Measurements from ENCODE around the gene C22orf23. TPM values are rescaled to one million over a fixed set of nuclear protein-coding genes. Genes with fewer than 3 reads are reported as not detected.

The C22orf23 gene
- total and polyA plus RNA-seq, 2 of the 13 experiments (the other 11 are each of a cell fraction or from before 2014, with no cell fraction given): 0.21 to 0.24 TPM

DNA sequence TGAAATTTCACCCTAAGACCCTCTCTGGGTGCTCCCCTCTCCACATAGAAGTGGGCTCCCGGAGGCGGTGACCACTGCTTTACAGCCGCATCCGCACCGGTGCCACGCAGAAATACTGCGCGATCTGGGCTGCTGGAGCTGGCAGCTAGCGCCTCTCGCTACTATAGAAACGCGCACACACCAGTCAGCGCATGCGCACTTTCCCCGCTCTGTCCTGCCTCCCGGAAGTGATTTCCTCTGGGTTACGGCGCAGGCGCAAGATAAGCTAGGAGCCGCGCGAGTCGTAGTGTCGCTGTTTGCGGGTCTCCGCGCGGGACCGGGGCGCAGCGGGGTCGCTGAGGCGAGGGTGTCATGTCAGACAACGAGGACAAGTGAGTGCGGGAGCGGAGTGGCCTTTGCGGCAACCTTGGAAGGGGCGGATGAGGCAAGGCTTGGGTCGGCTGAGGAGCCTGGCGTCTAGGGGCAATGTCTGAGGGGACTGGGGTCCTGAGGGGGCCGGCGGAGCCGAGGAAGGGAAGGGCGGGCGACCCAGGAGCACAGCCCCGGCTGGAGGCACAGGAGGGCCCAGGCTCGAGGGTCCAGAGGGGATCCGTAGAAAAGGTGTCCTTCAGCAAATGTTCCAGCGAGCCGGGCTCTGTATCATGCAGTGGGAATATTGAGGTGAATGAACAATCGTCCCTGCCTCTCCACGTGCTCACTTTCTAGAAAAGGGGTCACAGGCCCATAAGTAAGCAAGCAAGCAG is at the start of gene C22orf23, which contains the start of gene POLR2F (continued):
- TF ChIP-seq ZNF431 (CRISPR knock-in tag; IDR thresholded peaks at IDR 0.05; ENCODE audit: borderline replicate concordance, low read depth): no peak
- TF ChIP-seq NFIB (CRISPR knock-in tag; IDR thresholded peaks at IDR 0.05; ENCODE audit: borderline replicate concordance): no peak
- no peak for TF ChIP-seq ZNF121 (CRISPR knock-in tag; IDR thresholded peaks at IDR 0.05)
- no peak for TF ChIP-seq ATF7 (IDR thresholded peaks at IDR 0.05)
- no peak for TF ChIP-seq ATF7 (CRISPR knock-in tag; IDR thresholded peaks at IDR 0.05)
- no peak for TF ChIP-seq ZNF570 (CRISPR knock-in tag; IDR thresholded peaks at IDR 0.05; ENCODE audit: borderline replicate concordance)
- TF ChIP-seq ELF1 (CRISPR knock-in tag; IDR thresholded peaks at IDR 0.05): peak; percentile 96
- TF ChIP-seq RBFOX2 (IDR thresholded peaks at IDR 0.05; ENCODE audit: low read depth, low read length): peak; percentile 92
- 0 out of 2 replicates have a peak, but pooled peaks have one; percentile 12 for TF ChIP-seq ZBTB38 (CRISPR knock-in tag; IDR thresholded peaks at IDR 0.05)
- TF ChIP-seq BRCA1 (CRISPR knock-in tag; IDR thresholded peaks at IDR 0.05): no peak
- TF ChIP-seq, protein P1, sequence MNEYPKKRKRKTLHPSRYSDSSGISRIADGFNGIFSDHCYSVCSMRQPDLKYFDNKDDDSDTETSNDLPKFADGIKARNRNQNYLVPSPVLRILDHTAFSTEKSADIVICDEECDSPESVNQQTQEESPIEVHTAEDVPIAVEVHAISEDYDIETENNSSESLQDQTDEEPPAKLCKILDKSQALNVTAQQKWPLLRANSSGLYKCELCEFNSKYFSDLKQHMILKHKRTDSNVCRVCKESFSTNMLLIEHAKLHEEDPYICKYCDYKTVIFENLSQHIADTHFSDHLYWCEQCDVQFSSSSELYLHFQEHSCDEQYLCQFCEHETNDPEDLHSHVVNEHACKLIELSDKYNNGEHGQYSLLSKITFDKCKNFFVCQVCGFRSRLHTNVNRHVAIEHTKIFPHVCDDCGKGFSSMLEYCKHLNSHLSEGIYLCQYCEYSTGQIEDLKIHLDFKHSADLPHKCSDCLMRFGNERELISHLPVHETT (CRISPR knock-in tag; conservative IDR thresholded peaks at IDR 0.05): 0 out of 2 replicates have a peak, but pooled peaks have one; percentile 32
- TF ChIP-seq, protein P2, sequence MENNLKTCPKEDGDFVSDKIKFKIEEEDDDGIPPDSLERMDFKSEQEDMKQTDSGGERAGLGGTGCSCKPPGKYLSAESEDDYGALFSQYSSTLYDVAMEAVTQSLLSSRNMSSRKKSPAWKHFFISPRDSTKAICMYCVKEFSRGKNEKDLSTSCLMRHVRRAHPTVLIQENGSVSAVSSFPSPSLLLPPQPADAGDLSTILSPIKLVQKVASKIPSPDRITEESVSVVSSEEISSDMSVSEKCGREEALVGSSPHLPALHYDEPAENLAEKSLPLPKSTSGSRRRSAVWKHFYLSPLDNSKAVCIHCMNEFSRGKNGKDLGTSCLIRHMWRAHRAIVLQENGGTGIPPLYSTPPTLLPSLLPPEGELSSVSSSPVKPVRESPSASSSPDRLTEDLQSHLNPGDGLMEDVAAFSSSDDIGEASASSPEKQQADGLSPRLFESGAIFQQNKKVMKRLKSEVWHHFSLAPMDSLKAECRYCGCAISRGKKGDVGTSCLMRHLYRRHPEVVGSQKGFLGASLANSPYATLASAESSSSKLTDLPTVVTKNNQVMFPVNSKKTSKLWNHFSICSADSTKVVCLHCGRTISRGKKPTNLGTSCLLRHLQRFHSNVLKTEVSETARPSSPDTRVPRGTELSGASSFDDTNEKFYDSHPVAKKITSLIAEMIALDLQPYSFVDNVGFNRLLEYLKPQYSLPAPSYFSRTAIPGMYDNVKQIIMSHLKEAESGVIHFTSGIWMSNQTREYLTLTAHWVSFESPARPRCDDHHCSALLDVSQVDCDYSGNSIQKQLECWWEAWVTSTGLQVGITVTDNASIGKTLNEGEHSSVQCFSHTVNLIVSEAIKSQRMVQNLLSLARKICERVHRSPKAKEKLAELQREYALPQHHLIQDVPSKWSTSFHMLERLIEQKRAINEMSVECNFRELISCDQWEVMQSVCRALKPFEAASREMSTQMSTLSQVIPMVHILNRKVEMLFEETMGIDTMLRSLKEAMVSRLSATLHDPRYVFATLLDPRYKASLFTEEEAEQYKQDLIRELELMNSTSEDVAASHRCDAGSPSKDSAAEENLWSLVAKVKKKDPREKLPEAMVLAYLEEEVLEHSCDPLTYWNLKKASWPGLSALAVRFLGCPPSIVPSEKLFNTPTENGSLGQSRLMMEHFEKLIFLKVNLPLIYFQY (CRISPR knock-in tag; IDR thresholded peaks at IDR 0.05; ENCODE audit: borderline replicate concordance): no peak; the same call in 1 of the 2 replicates
- no peak for TF ChIP-seq MAZ (IDR thresholded peaks at IDR 0.05; ENCODE audit: borderline replicate concordance, low read depth, low read length)
- TF ChIP-seq MAZ (CRISPR knock-in tag; IDR thresholded peaks at IDR 0.05; ENCODE audit: low read depth): peak; percentile 63; the same call in 1 of the 2 replicates
- no peak for TF ChIP-seq ZBTB1 (CRISPR knock-in tag; IDR thresholded peaks at IDR 0.05; ENCODE audit: borderline replicate concordance)
- TF ChIP-seq PHF20 (CRISPR knock-in tag; IDR thresholded peaks at IDR 0.05): peak; percentile 78
- TF ChIP-seq, protein P3, sequence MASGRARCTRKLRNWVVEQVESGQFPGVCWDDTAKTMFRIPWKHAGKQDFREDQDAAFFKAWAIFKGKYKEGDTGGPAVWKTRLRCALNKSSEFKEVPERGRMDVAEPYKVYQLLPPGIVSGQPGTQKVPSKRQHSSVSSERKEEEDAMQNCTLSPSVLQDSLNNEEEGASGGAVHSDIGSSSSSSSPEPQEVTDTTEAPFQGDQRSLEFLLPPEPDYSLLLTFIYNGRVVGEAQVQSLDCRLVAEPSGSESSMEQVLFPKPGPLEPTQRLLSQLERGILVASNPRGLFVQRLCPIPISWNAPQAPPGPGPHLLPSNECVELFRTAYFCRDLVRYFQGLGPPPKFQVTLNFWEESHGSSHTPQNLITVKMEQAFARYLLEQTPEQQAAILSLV (CRISPR knock-in tag; IDR thresholded peaks at IDR 0.05; ENCODE audit: borderline replicate concordance): no peak
- no peak for TF ChIP-seq POGZ (CRISPR knock-in tag; IDR thresholded peaks at IDR 0.05)
- 0 out of 2 replicates have a peak, but pooled peaks have one; percentile 11 for TF ChIP-seq MEIS2 (CRISPR knock-in tag; IDR thresholded peaks at IDR 0.05)
- TF ChIP-seq, protein P4, sequence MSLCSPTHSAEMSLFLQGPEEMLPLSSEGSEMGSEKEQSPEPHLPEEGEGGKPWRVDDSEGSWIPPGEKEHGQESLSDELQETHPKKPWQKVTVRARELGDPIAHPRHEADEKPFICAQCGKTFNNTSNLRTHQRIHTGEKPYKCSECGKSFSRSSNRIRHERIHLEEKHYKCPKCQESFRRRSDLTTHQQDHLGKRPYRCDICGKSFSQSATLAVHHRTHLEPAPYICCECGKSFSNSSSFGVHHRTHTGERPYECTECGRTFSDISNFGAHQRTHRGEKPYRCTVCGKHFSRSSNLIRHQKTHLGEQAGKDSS (CRISPR knock-in tag; IDR thresholded peaks at IDR 0.05; ENCODE audit: borderline replicate concordance, low read depth): no peak
- TF ChIP-seq ZKSCAN1 (IDR thresholded peaks at IDR 0.05; ENCODE audit: low read length): no peak
- no peak for TF ChIP-seq ISX (CRISPR knock-in tag; conservative IDR thresholded peaks at IDR 0.05)
- TF ChIP-seq REL (CRISPR knock-in tag; conservative IDR thresholded peaks at IDR 0.05): no peak
- TF ChIP-seq ZBTB20 (CRISPR knock-in tag; IDR thresholded peaks at IDR 0.05; ENCODE audit: borderline replicate concordance, low read depth): peak; percentile 81; the same call in 1 of the 2 replicates

Data from HepG2 (cell line).